WI38 (cell line): Measurements from ENCODE around the gene NRIP2.

Experiments
- H3K4me3 ChIP-seq: 2 replicates; pipeline ENCODE4 v1.5.1; 2011; ENCODE audit warnings: low read depth, mild to moderate bottlenecking, control low read depth, low read length
- TF ChIP-seq, protein P1 (sequence below): IDR thresholded peaks from 2 replicates; pipeline ENCODE4 v1.5.1; 2012; ENCODE audit warnings: low read depth, mild to moderate bottlenecking, control low read depth, low read length

NRIP2 gene

GRCh38 chr12:2829275-2829674 is 5.6 kb downstream of the NRIP2 start:
- no peak overlapping the region for H3K4me3 ChIP-seq
- TF ChIP-seq, protein P1, sequence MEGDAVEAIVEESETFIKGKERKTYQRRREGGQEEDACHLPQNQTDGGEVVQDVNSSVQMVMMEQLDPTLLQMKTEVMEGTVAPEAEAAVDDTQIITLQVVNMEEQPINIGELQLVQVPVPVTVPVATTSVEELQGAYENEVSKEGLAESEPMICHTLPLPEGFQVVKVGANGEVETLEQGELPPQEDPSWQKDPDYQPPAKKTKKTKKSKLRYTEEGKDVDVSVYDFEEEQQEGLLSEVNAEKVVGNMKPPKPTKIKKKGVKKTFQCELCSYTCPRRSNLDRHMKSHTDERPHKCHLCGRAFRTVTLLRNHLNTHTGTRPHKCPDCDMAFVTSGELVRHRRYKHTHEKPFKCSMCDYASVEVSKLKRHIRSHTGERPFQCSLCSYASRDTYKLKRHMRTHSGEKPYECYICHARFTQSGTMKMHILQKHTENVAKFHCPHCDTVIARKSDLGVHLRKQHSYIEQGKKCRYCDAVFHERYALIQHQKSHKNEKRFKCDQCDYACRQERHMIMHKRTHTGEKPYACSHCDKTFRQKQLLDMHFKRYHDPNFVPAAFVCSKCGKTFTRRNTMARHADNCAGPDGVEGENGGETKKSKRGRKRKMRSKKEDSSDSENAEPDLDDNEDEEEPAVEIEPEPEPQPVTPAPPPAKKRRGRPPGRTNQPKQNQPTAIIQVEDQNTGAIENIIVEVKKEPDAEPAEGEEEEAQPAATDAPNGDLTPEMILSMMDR = no peak

GRCh38 chr12:2826721-2827515 is 7.9 kb downstream of the NRIP2 start:
- no peak overlapping the region for H3K4me3 ChIP-seq
- TF ChIP-seq, protein P1 = no peak

GRCh38 chr12:2826036-2826435 is 8.8 kb downstream of the NRIP2 start:
- H3K4me3 ChIP-seq = no peak overlapping the region
- TF ChIP-seq, protein P1 = no peak

DNA sequence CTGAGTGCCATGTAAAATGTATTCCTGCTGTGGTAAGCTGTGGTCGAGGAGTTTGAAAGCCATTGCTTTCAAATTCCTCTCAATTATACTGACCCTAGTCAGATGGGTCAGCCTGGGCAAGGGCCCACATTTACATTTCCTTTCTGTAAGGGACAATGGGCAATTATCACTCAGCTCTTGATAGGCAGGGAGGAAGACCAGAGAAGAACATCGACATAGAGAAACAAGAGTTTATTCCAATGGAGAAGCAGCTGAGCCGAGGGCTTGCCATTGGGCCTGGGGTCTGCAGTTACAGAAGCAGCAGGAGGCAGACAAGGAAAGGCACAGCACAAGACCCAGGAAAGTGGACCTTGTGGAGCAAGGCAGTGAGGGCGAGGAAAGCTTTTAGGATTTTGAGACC is 9.7 kb downstream of the NRIP2 start:
- TF ChIP-seq, protein P1 = no peak
- no peak overlapping the region for H3K4me3 ChIP-seq

- H3K4me3 ChIP-seq = no peak overlapping the region
- TF ChIP-seq, protein P1 = no peak
These were observed 10.3 kb downstream of the NRIP2 start for GRCh38 chr12:2824541-2824940.

- H3K4me3 ChIP-seq = no peak overlapping the region
These were observed 11.4 kb downstream of the NRIP2 start for GRCh38 chr12:2823483-2823882.

GRCh38 chr12:2820432-2820831 is 14.4 kb downstream of the NRIP2 start:
- TF ChIP-seq, protein P1 = no peak
- H3K4me3 ChIP-seq = no peak overlapping the region

More at GRCh38 chr12:2823483-2823882, 11.4 kb downstream of the NRIP2 start:
- TF ChIP-seq, protein P1 = no peak
